Gastroesophageal sphincter (tissue), 4 donors: Measurements from ENCODE around the gene DNLZ. TPM values are rescaled to one million over a fixed set of nuclear protein-coding genes. Genes with fewer than 3 reads are reported as not detected.
"Not testable (repeated sequence)": the region's sequence is repeated elsewhere in the genome, so short reads cannot be mapped to it uniquely, and the experiment has no call there.

Experiments
- ATAC-seq: fragments of 150-250 bp; one replicate; pipeline ENCODE4 v1.9.1; 2016; ENCODE audit warnings: mild to moderate bottlenecking, moderate library complexity
- H3K27ac ChIP-seq, 4 donors: fragments of 200-600 bp; sonication (generic) in 3 of 4; 1 replicate in 3 of 4; 2 replicates in 1 of 4; pipeline ENCODE4 v1.5.1; 2016 to 2019
- H3K27me3 ChIP-seq: fragments of 200-600 bp; sonication (generic); one replicate; pipeline ENCODE4 v1.5.1; 2019
- H3K36me3 ChIP-seq, 2 donors: fragments of 200-600 bp; sonication (generic); one replicate each; pipeline ENCODE4 v1.5.1; 2019; ENCODE audit warnings: control low read depth in 1 of 2
- H3K4me1 ChIP-seq, 3 donors: fragments of 200-600 bp; sonication (generic); 1 replicate in 2 of 3; 2 replicates in 1 of 3; pipeline ENCODE4 v1.5.1; 2016 to 2019; ENCODE audit warnings: control low read depth in 2 of 3
- H3K4me3 ChIP-seq, 2 donors: fragments of 200-600 bp; sonication (generic); one replicate each; pipeline ENCODE4 v1.5.1; 2019; ENCODE audit warnings: mild to moderate bottlenecking in 1 of 2, moderate library complexity in 1 of 2
- H3K9me3 ChIP-seq, 3 donors: fragments of 200-600 bp; sonication (generic); one replicate each; pipeline ENCODE4 v1.5.1; 2017 to 2019; ENCODE audit warnings: control low read depth in 2 of 3
- CTCF ChIP-seq, 4 experiments: fragments of 200-600 bp in 2 of 4; fragments of 450-650 bp in 2 of 4; sonication (generic) in 1 of 4; IDR thresholded peaks; one replicate each; pipeline ENCODE4 v1.5.1; 2017 to 2019; ENCODE audit warnings: antibody characterized with exemption in 4 of 4, mild to moderate bottlenecking in 2 of 4, moderate library complexity in 2 of 4
- EP300 ChIP-seq: sonication (generic); formaldehyde crosslinking; IDR thresholded peaks from one replicate; pipeline ENCODE4 v1.6.1; 2017; ENCODE audit warnings: antibody characterized with exemption, mild to moderate bottlenecking
- POLR2A ChIP-seq, 2 donors: fragments of 450-650 bp; IDR thresholded peaks; one replicate each; pipeline ENCODE4 v1.6.1; 2017; ENCODE audit warnings: antibody characterized with exemption in 2 of 2, mild to moderate bottlenecking in 2 of 2, moderate library complexity in 1 of 2
- POLR2AphosphoS5 ChIP-seq: sonication (generic); formaldehyde crosslinking; IDR thresholded peaks from one replicate; pipeline ENCODE4 v1.6.1; 2017; ENCODE audit warnings: antibody characterized with exemption
- WGBS, 2 donors: methylation state at CpG; one replicate each; pipeline ENCODE4 v1.1.5; 2018; ENCODE audit warnings: low coverage in 1 of 2; 5-methylcytosine and 5-hydroxymethylcytosine counted together
- total RNA-seq, 4 donors: library from RNA; depleted of rRNA; stranded (reverse); fragments of >200 nt; gene quantifications; one replicate each; pipeline ENCODE4 v1.1.0, GENCODE V29; 2016

Gene DNLZ
- total RNA-seq, 4 donors from 2014 or later = 8.4 to 23.7 (median 15.7) TPM

GRCh38 chr9:136321561-136321960 is 42.0 kb downstream of the DNLZ start:
- WGBS, 2 donors = 82% methylated on average over 13 of the region's 19 CpGs; no CpG with 5 or more reads in 1 of the 2 donors
- TF ChIP-seq POLR2AphosphoS5 (no peak), EP300 (no peak), POLR2A (IDR thresholded peaks at IDR 0.05) (no peak), CTCF (IDR thresholded peaks at IDR 0.05) (no peak)
- no peak for ATAC-seq
- peaks cover 0 to 12% (median 4%) of the 10 kb centered on the region in 3 donors for H3K4me1 ChIP-seq
- H3K36me3 ChIP-seq = no peaks in the 10 kb centered on the region
- H3K4me3 ChIP-seq = no peak overlapping the region
- H3K27ac ChIP-seq = no peak overlapping the region
- H3K27me3 ChIP-seq = no peaks in the 10 kb centered on the region
- no peaks in the 10 kb centered on the region for H3K9me3 ChIP-seq

GRCh38 chr9:136320972-136321371 is 42.6 kb downstream of the DNLZ start:
- not testable (repeated sequence) for H3K27me3 ChIP-seq, H3K4me3 ChIP-seq, H3K27ac ChIP-seq, H3K4me1 ChIP-seq, H3K36me3 ChIP-seq, ATAC-seq, H3K9me3 ChIP-seq

GRCh38 chr9:136319955-136320354 is 43.6 kb downstream of the DNLZ start:
- 95% methylated on average over 3 of the region's 3 CpGs for WGBS, 2 donors
- not testable (repeated sequence) for H3K4me3 ChIP-seq, H3K4me1 ChIP-seq, H3K36me3 ChIP-seq, H3K27ac ChIP-seq, H3K27me3 ChIP-seq, H3K9me3 ChIP-seq, ATAC-seq

GRCh38 chr9:136319244-136319643 is 44.3 kb downstream of the DNLZ start:
- ATAC-seq, H3K4me1 ChIP-seq, H3K4me3 ChIP-seq, H3K27me3 ChIP-seq, H3K27ac ChIP-seq, H3K9me3 ChIP-seq, H3K36me3 ChIP-seq: not testable (repeated sequence)
- 95 to 100% methylated on average over 3 to 14 of the region's 14 CpGs for WGBS, 2 donors

- no peak for ATAC-seq
- Histone ChIP-seq H3K9me3 (peaks cover 0 to 8% (median 0%) of the 10 kb centered on the region in 3 donors), H3K27me3 (no peaks in the 10 kb centered on the region), H3K4me3 (no peak overlapping the region), H3K27ac (no peak overlapping the region), H3K36me3 (no peaks in the 10 kb centered on the region), H3K4me1 (no peaks in the 10 kb centered on the region)
- TF ChIP-seq CTCF (IDR thresholded peaks at IDR 0.05) (no peak), POLR2A (IDR thresholded peaks at IDR 0.05) (no peak), EP300 (no peak), POLR2AphosphoS5 (no peak)
- WGBS, 2 donors = 92% methylated on average over 2 of the region's 16 CpGs; no CpG with 5 or more reads in 1 of the 2 donors
These were observed 44.7 kb downstream of the DNLZ start for GRCh38 chr9:136318776-136319241.

GRCh38 chr9:136318111-136318775 is 45.3 kb downstream of the DNLZ start:
- Histone ChIP-seq H3K27me3 (no peaks in the 10 kb centered on the region), H3K4me3 (no peak overlapping the region), H3K27ac (no peak overlapping the region), H3K4me1 (no peaks in the 10 kb centered on the region), H3K36me3 (no peaks in the 10 kb centered on the region), H3K9me3 (peaks cover 0 to 8% (median 0%) of the 10 kb centered on the region in 3 donors)
- ATAC-seq = no peak
- no peak for TF ChIP-seq POLR2AphosphoS5
- WGBS, 2 donors = 40 to 78% methylated on average over 2 to 12 of the region's 21 CpGs

GRCh38 chr9:136317695-136318094 is 45.8 kb downstream of the DNLZ start:
- no peak for ATAC-seq

More at GRCh38 chr9:136317695-136318094, 45.8 kb downstream of the DNLZ start:
- no peak overlapping the region for H3K27ac ChIP-seq
- H3K4me1 ChIP-seq = no peaks in the 10 kb centered on the region
- H3K4me3 ChIP-seq = no peak overlapping the region
- peaks cover 0 to 8% (median 0%) of the 10 kb centered on the region in 3 donors for H3K9me3 ChIP-seq
- TF ChIP-seq CTCF (IDR thresholded peaks at IDR 0.05) (no peak), EP300 (no peak), POLR2A (IDR thresholded peaks at IDR 0.05) (no peak), POLR2AphosphoS5 (no peak)
- 88% methylated on average over 5 of the region's 16 CpGs; no CpG with 5 or more reads in 1 of the 2 donors for WGBS, 2 donors
- H3K27me3 ChIP-seq = no peaks in the 10 kb centered on the region
- no peaks in the 10 kb centered on the region for H3K36me3 ChIP-seq
